Pons (tissue), 1 donor: Measurements from ENCODE around the gene HTR6.
A peak's percentile ranks its signal among the peaks of the same experiment; 100 is the strongest.
"Not testable (repeated sequence)": the region's sequence is repeated elsewhere in the genome, so short reads cannot be mapped to it uniquely, and the experiment has no call there.

Experiments
- DNase-seq: peaks from one replicate; pipeline ENCODE4 v3.0.0-alpha.2; 2016; ENCODE audit warnings: low spot score

Gene HTR6

DNA sequence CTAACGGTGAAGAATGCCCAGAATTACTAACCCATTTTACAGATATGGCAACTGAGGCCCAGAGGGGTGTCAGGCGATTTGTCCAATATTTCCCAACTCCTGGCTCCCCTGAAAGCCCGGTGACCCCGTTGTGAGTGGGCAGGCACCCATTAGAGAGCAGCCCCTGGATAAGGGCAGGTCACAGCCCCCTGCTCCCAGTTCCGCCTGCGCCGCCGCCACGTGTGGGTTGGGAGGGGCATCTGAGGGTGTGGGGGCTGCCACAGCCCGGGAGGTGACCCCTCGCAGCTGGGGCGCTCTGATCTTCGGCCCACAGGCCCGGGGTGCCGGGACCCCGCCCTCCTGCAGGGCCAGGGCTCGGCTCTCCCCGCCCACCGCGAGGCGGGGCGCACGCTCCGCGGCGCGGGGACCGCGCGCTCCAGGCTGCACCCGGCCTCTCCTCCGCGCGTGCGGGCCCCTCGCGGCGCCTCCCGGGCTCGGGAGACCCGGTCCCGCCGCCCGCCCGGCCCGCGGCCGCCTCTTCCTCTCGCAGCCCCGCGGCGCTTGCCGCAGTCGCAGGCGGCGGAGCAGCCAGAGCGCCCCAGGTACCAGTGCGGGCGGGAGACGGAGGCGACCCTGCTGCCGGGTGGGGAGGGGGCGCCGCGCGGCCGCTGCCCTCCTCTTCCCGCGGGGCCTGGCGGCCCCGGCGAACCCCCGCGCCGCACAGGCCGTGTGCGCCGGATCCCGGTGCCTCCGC is at the start of gene HTR6:
Gene HTR6 (plus strand): TSS at position 423 of the 733 bp plus-strand sequence. CDS start 879 bp downstream, outside the sequence.
- DNase-seq = no peak

- DNase-seq = no peak
Observed at GRCh38 chr1:19615438-19615837, 49.2 kb upstream of the HTR6 start.

DNA sequence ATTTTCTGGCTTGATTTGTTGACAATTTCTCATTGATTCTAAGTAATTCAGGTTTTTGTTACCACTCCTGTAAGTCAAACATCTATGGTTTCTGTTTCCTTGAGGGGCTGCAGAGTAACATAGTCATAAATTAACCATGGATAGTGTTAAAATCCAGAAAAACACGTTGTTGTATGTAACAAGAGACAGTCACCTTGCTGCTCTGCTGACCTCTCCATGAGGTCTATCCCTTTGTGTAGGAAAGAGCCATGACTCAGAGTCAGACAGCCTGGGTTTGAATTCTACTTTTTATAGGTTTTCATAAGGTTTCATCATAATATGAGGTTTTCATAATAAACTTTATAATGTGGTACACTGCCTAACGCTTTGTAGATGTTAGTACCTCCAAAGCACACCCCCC is 48.2 kb upstream of the HTR6 start:
- no peak for DNase-seq

DNA sequence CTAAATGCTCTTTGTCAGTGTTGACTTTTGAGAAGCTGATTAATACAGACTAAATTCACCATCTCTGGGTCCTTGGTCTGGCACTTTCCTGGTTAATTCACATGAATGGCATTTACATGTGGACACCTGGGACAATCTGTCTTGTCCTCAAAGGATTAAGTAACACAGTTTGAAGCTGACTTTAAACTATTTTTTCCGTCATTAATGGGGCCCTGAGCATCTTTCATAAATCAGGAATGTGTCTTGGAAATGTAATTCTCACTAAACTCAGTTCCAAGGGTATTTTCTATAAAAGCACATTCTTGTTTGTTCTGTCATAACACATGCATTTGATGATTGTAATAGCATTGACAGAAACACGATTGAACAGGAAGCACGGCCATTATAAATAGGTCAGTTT is 47.3 kb upstream of the HTR6 start:
- no peak for DNase-seq

DNA sequence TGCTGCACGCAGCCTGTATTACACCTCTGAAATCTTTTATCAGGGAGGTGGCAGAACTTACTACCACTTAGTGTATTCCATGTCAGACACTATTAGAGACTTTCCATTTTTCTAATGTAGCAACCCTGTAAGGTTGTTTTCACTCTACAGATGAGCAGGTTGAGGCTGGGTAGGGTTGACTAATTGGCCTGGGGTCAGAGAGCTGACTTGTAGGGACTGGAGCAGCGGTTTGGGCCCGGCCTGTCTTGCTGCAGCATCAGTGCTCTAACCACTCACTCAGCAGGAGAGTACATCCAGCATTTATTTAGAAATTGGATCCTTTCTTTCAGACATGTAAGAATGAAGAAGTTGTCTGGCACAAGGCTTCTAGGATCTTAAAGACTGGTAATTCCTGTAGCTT is 46.2 kb upstream of the HTR6 start:
- no peak for DNase-seq

DNA sequence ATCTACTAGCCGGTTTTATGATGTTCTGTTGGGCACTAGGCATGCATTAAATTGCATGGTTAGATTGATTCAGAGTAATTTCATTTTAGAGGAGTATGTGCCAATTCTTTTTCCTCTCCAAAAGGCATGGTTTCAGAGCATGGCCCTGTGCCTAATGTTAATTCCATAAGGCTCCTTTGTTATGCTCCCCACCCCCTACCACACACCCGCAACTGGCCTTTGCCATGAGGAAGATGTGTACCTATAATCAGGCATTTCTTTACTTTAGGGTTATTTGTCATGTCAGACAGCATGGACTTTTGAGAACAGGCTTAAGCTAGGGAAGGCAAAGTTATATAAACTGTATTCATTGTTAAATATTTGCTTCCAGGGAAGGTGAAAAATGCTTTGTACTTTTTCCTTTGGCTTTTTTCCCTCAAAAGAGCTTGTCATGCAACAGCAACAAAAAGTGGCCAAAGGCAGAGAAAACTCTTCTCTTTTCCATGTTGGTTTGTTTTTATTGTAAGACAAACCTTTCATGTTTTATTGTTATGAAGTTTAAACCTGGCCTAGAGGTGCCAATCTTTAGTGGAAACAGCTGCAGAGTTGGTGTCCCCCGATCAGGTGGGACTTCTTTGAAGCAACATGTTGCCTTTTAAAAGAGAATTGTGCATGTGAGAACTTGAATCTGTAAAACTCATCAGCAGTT is 44.8 kb upstream of the HTR6 start:
- no peak for DNase-seq

GRCh38 chr1:19620786-19621185 is 43.9 kb upstream of the HTR6 start:
- no peak for DNase-seq

DNA sequence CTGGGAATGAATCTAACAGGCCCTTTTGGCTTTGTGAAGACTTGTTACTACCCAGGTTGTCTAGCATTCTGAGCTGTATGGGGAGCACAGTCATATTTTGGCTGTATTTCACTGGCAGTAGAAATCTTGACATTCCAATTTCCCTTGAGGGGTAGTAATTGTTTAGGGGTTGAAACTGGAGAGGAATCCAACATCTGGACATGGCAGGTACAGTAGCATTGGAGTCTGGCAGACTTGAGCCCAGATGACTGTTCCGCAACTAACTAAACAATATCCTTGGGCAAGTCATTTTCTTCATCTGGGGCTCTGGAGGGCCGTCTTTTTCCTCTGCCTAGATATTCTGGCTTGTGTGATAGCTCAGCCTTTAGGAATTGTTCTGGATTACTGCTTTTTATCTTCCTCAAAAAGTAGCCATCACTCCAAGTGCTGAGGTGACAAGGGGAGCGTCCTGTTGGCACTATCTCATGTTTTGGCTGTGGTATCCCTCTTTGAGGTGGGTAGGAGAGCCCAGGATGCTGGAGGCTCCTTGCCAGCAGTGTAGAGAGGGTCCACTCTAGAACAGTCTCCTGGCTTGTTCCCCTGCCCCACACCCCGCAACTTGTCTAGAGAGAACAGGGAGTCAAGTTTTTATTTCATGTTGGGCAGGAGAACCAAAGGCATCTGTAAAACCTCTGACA is 43.3 kb upstream of the HTR6 start:
- DNase-seq = no peak

DNA sequence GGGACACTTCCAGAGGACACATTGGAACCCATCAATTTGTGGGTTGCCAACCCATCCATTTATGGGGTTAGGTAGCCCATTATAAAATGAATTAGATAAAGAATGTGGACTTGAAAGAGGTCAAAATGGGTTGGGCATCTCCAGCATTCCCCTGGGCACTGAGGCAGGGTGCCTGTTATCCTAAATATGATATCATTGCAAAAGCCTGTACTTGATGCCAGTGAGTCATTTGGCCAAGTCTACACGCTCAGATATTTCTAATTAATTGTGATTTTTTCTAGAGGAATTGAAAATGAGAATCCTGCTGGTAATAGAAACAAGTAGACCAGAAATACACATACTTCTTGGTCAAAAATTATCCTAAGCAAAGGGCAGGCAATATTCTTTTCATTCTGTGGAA is 42.5 kb upstream of the HTR6 start:
- no peak for DNase-seq

DNA sequence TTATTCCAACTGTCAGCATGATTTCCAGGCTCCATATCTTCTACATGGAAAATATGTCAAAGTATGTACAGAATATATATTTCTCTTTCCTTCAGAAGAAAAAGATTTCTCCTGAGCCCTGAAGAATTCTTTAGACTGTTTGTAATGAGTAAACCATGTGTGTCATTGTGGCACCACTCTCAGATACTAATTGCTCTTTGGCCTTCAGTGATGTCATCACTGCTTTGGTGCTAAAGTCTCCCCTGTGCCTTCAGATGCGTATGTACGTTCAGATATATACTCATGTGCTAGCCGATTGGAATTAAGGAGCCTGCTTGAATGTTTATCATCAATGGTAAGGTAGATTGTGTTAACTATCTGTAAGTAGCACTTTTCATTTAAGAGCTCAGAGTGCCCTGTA is 41.2 kb upstream of the HTR6 start:
- no peak for DNase-seq

GRCh38 chr1:19625291-19625937 is 39.3 kb upstream of the HTR6 start:
- no peak for DNase-seq

DNA sequence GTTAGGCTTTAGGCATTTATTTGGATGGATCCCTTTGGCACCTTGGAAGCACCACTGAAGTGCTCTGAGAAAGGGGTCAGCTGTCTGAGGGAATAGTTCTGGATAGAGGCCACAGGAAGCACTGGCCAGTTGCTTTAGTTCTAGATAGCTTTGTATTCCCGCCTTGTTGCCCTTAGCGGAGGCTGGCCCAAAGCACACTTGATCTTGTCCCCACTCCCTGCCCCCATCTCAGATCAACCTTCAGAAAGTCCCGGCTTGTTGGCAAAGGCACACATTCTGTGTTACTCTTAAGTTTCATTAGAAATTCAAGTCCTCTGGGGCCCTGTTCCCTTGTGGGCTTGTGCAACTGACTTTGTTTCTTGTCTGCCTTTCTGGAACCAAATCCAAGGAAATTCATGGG is 35.8 kb upstream of the HTR6 start:
- DNase-seq = peak; percentile 35

DNA sequence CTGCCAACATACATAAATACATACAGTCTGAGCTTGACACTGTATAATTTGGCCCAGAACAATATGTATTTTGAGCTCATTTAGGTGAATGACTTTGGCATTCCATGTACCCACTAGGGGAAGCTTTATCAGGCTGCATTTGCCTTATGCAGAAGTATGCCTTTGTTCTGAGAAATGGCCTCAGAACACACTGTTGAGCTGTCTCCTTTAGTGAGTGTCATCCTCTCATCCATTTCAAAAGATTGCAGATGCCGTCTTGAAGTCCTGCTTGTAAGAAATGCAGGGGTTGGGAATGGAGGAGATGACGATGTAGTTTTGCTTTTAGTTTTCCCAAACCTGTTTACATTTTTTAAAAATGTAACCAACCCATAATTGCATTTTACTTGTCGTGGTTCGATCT is 35.3 kb upstream of the HTR6 start:
- DNase-seq = no peak

DNA sequence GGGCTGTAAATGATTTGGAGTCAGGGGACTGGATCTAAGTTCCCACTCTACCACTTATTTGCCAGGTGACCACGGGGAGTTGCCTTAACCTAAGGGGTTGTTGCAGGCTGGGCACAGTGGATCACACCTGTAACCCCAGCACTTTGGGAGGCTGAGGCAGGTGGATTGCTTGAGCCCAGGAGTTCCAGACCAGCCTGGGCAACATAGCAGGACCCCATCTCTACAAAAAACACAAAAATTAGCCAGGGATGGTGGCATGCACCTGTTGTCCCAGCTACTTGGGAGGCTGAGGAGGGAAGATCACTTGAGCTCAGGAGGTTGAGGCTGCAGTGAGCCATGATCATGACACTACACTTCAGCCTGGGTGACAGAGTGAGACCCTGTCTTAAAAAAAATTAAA is 34.5 kb upstream of the HTR6 start:
- DNase-seq = not testable (repeated sequence)

DNA sequence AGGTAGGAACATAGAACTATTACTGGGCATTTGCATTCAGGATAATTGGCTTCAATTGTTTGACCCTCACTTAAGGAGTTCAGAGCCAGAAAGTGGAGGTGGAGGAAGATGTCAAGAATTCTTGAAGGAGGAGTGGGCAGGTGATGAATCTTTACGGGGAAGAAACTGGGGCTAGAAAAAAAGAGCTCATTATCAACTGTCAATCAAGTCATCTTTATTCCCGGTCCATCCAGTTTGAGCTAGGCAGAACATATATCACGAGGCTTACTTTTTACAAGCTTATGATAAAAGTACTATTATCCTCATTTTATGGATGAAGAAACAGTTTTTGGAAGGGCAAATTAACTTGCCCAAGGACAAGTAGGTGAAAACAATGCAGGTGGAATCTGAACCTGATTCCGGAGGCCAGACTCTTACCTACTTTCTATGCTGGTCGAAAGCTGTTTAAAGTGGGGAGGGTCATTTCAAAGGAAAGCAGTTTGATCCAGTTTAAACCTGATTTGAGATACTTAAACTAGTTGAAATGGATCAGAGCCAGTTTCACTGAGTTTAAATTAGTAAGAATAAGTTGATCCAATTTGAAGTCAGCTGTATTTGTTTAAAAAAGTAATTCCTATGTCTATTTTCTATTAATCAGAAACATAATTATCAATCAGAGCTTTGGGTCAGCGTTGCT is 33.8 kb upstream of the HTR6 start:
- DNase-seq = no peak

DNA sequence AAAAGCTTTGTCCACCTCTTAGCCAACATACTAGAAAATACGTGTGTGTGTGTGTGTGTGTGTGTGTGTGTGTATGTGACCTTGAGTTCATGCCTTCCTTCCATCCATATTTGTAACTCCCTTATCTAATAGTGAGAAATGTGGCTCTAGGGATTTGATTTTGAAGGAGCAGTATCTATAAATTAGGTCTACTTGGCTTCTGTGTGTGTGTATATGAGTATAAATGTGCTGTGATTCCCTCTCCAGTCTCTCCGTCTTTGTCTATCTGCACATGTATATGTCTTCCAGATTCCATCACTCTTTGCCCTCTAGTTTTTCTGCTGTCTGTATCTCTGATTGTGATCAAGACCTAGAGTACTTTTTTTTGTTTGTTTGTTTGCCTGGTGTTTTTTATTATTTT is 32.5 kb upstream of the HTR6 start:
- no peak for DNase-seq

- no peak for DNase-seq
Observed at GRCh38 chr1:19633106-19633505, 31.6 kb upstream of the HTR6 start.

DNA sequence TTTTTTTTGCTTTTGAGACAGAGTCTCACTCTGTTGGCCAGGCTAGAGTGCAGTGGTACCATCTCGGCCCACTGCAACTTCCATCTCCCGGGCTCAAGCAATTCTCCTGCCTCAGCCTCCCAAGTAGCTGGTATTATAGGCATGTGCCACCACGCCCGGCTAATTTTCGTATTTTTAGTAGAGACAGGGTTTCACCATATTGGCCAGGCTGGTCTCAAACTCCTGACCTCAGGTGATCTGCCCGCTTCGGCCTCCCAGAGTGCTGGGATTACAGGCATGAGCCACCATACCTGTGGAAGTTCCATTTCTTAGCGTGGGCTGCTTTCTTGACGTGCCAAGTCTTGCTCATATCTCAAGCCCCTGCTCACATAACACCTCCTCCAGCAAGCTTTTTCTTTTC is 29.6 kb upstream of the HTR6 start:
- DNase-seq = not testable (repeated sequence)

DNA sequence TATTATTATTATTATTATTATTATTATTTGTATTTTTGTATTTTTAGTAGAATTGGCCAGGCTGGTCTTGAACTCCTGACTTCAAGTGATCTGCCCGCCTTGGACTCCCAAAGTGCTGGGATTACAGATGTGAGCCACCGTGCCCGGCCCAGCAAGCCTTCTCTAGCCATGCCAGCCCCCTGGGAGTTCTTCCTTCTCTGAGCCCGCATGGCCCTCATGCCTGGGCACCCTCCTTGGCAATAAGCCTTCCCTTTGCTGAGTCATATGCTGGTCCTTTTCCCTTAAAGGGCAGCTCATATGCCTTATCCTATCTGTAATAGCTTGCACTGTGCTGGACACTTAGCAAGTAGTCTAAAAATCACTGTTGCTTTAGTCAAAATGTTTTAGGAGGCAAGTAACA is 29.0 kb upstream of the HTR6 start:
- no peak for DNase-seq

GRCh38 chr1:19636065-19636464 is 28.6 kb upstream of the HTR6 start:
- no peak for DNase-seq

GRCh38 chr1:19636749-19637148 is 27.9 kb upstream of the HTR6 start:
- DNase-seq = not testable (repeated sequence)

DNA sequence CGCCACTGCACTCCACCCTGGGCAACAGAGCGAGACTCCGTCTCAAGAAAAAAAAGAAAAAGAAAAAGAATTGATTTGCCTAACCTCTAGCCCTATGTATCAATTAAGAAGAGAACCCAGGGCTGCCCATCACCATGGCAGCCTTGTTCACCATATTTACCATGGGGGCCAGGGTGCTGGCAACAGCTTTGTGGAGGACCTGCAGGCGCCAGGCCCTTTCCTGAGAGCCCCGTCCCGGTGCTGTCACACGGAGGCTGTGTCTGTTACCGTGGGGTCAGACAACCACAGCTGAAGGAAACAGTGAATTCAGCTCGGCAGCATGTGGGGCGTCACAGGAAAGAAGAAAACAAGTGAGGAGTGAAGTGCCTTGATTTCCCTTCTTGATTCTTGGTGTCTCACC is 27.1 kb upstream of the HTR6 start:
- no peak for DNase-seq
